ENCODE data around the gene SMPDL3B.

The SMPDL3B gene

GRCh38 chr1:27940870-27941560 is 6.2 kb downstream of the SMPDL3B start:
- DNase-seq = no peak

GRCh38 chr1:27941671-27942540 is 7.1 kb downstream of the SMPDL3B start:
- no peak for DNase-seq

- DNase-seq = no peak
Observed at GRCh38 chr1:27945020-27945419, 10.2 kb downstream of the SMPDL3B start.

- DNase-seq = no peak
Observed at GRCh38 chr1:27949027-27949426, 14.2 kb downstream of the SMPDL3B start.

- DNase-seq = no peak
Observed at GRCh38 chr1:27951396-27951795, 16.6 kb downstream of the SMPDL3B start.

- DNase-seq = no peak
Observed at GRCh38 chr1:27952147-27952546, 17.3 kb downstream of the SMPDL3B start.

GRCh38 chr1:27954186-27954585 is 19.4 kb downstream of the SMPDL3B start:
- no peak for DNase-seq

- no peak for DNase-seq
Observed at GRCh38 chr1:27955076-27955475, 20.3 kb downstream of the SMPDL3B start.

GRCh38 chr1:27956761-27957160 is 22.0 kb downstream of the SMPDL3B start:
- no peak for DNase-seq

GRCh38 chr1:27957655-27958054 is 22.9 kb downstream of the SMPDL3B start:
- DNase-seq = no peak

- DNase-seq = no peak
Observed at GRCh38 chr1:27958513-27958912, 23.7 kb downstream of the SMPDL3B start.

GRCh38 chr1:27959792-27960603 is 25.2 kb downstream of the SMPDL3B start, which contains the start of gene XKR8:
XKR8 (plus strand) TSS chr1:27959973; CDS start chr1:27960070, 97 bp downstream.
- DNase-seq = peak in 45 of 56 donors; percentile 13 to 73 (median 50)

- peak in 4 of 56 donors; percentile 17 to 37 (median 24) for DNase-seq
Observed at GRCh38 chr1:27960762-27961645, 26.2 kb downstream of the SMPDL3B start.

- DNase-seq = no peak
Observed at GRCh38 chr1:27961646-27962221, 26.9 kb downstream of the SMPDL3B start.

- no peak for DNase-seq
Observed at GRCh38 chr1:27963393-27963792, 28.6 kb downstream of the SMPDL3B start.

- DNase-seq = no peak
Observed at GRCh38 chr1:27966402-27967105, 31.8 kb downstream of the SMPDL3B start.

GRCh38 chr1:27967106-27967883 is 32.5 kb downstream of the SMPDL3B start:
- DNase-seq = no peak

GRCh38 chr1:27967884-27968466 is 33.2 kb downstream of the SMPDL3B start:
- no peak for DNase-seq
